Left lung (tissue), 10 donors: ENCODE results near the gene ABHD8. TPM values are rescaled to one million over a fixed set of nuclear protein-coding genes. Genes with fewer than 3 reads are reported as not detected.

Experiments
- ATAC-seq: fragments of 200-7000 bp; cut with Tn5 transposase; one replicate; pipeline ENCODE4 v1.9.1; 2020; ENCODE audit warnings: moderate library complexity
- DNase-seq, 4 donors: peaks; one replicate each; pipeline ENCODE4 v3.0.0-alpha.2; 2013 to 2020
- H3K27ac ChIP-seq, 2 donors: fragments of 200-600 bp; sonication (generic) in 1 of 2; one replicate each; pipeline versions ENCODE4 v1.5.0 to v1.8.0; 2020 to 2021
- H3K27me3 ChIP-seq, 2 donors: fragments of 200-600 bp; sonication (generic) in 1 of 2; one replicate each; pipeline versions ENCODE4 v1.5.0 to v1.8.0; 2020 to 2021
- H3K36me3 ChIP-seq, 2 donors: fragments of 200-600 bp; sonication (generic) in 1 of 2; one replicate each; pipeline versions ENCODE4 v1.5.0 to v1.8.0; 2020 to 2021
- H3K4me1 ChIP-seq, 2 donors: fragments of 200-600 bp; one replicate each; pipeline ENCODE4 v1.8.0; 2021
- H3K4me3 ChIP-seq, 2 donors: fragments of 200-600 bp; sonication (generic) in 1 of 2; one replicate each; pipeline versions ENCODE4 v1.5.0 to v1.8.0; 2020 to 2021; ENCODE audit warnings: mild to moderate bottlenecking in 1 of 2
- H3K9me3 ChIP-seq, 2 donors: fragments of 200-600 bp; sonication (generic) in 1 of 2; one replicate each; pipeline versions ENCODE4 v1.5.0 to v1.8.0; 2020 to 2021
- CTCF ChIP-seq, 2 donors: fragments of 200-600 bp; sonication (generic) in 1 of 2; IDR thresholded peaks; one replicate each; pipeline versions ENCODE4 v1.5.0 to v1.8.0; 2021; ENCODE audit warnings: antibody characterized with exemption in 2 of 2
- intact Hi-C, 2 donors: fragments of 100-400 bp; cut with DNase I; formaldehyde crosslinking; loops; one replicate each; pipeline versions ENCODE4 v1.11.2 to v1.14.2; 2022
- polyA plus RNA-seq, 6 donors: library from polyadenylated mRNA; unstranded; fragments of 120-200 nt; gene quantifications; one replicate each; pipeline ENCODE4 v1.2.1, GENCODE V29; 2013; ENCODE audit not compliant: insufficient read length in 6 of 6
- total RNA-seq, 2 donors: library from RNA; stranded (reverse); fragmentation: NEBNext Ultra II Directional; extraction: Animal tissue kit (Norgen Biotek cat#: 25700); gene quantifications; one replicate each; pipeline ENCODE4 v1.2.1, GENCODE V29; 2021
- donor health status: DM: no; HTN: yes; CAD: no.
- donor health status: DM: no; HTN: no; CAD: no.

Gene ABHD8
- total and polyA plus RNA-seq, 8 donors, result 6.8 to 17.1 (median 10.5) TPM

DNA sequence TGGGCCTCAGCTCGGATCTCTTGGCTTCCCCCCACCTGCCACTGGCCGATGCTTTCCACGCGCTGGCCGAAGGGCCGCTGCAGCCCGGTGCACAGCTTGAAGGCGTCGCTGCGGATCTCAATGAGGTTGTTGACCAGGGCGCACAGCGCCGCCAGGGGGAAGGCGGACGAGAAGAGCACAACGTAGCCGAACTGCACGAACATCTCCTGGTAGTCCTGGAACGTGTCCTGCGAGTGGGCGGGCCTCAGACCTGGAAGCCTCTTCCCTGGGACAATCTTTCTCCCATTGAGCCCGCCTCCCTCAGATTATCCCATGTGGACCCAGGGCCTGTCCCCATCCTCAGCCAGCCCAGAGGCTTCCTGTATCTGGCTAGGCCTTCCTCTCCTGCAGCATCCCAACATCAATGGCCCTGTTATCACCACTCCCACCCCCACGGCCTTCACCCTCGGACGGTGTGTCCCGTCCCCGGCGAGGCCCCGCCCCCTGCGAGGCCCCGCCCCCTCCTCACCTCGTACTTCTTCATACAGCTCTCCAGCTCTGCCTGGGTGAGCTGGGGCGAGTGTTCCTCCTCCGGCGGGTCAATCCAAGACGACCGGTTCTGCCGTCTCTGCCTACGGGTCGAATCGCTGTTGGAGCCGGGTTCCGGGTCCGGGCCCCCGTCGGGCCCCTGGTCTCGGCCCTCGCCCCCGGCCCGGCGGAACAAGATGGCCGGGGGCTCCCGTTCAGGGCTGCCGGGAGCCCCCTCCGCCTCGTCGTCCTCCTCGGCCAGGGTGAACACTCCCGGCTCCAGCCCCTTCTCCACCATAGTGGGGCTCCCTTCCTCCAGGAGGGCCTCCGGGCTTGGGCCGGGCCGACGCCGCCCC, 24.7 kb upstream of the ABHD8 start:
- peaks cover 0 to 34% of the 10 kb centered on the region in 2 donors for H3K4me1 ChIP-seq
- H3K36me3 ChIP-seq, result peaks cover 0 to 15% of the 10 kb centered on the region in 2 donors
- H3K4me3 ChIP-seq, result peak overlapping the region; percentile 17 to 38
- intact Hi-C loops, result no loop called here
- H3K9me3 ChIP-seq, result peaks cover 0 to 2% of the 10 kb centered on the region in 2 donors
- peaks cover 0 to 40% of the 10 kb centered on the region in 2 donors for H3K27me3 ChIP-seq
- peak; percentile 92 for ATAC-seq
- TF ChIP-seq CTCF (IDR thresholded peaks at IDR 0.05), result no peak
- peak in 3 of 4 donors; percentile 60 to 89 (median 81) for DNase-seq
- H3K27ac ChIP-seq, result peak overlapping the region in 1 of 2 donors; percentile 50

DNA sequence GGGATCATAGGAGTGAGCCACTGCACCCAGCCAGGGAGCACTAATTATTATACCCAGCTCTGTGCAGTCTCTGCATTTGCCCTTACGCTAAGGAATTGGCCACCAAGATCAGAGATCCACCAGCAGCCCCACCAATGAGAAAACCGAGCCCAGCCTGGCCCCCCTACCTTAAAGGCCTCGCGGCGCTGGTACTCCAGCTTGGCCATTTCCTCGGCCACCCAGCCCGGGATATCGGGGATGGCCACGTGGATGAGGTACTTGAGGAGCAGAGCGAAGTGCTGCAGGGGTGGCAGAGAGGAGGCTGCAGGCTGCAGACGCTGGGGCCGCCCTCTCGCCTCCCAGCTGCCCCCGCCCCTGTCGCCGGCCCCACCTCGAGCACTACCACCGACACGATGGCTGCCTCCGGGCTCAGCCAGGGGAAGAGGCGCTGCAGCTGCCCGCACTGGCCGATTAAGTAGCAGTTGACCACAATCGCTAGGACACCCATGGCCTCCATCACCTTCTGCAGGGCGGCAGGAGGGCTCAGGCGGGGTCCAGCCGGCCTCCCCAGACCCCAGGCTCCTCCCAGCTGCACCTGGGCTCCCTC, 23.9 kb upstream of the ABHD8 start:
- H3K4me3 ChIP-seq, result no peak overlapping the region
- peaks cover 0 to 33% of the 10 kb centered on the region in 2 donors for H3K4me1 ChIP-seq
- H3K27ac ChIP-seq, result no peak overlapping the region
- peaks cover 0 to 20% of the 10 kb centered on the region in 2 donors for H3K36me3 ChIP-seq
- DNase-seq (no peak), ATAC-seq (no peak)
- TF ChIP-seq CTCF (IDR thresholded peaks at IDR 0.05), result no peak
- no peaks in the 10 kb centered on the region for H3K9me3 ChIP-seq
- peaks cover 0 to 40% of the 10 kb centered on the region in 2 donors for H3K27me3 ChIP-seq
- intact Hi-C loops, result no loop called here

DNA sequence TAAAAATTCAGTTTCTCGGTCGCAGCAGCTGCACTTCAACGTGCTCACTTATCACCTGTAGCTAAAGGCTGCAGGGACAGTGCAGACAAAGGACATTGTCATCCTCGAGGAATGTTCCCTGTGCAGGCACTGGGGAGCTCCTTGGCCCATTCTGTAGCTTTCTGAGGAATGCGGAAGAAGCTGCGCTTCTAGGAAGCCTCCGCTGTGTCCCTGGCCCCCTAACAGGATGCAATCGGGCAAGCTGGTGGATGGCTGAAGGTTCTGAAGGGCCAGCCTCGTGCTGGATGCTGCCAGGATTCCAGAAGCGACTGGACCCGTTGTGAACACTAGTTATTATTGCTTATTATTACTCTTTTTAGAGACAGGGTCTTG, 23.4 kb upstream of the ABHD8 start:
- Histone ChIP-seq H3K36me3 (peaks cover 0 to 26% of the 10 kb centered on the region in 2 donors), H3K9me3 (no peaks in the 10 kb centered on the region), H3K27ac (no peak overlapping the region), H3K27me3 (peaks cover 0 to 40% of the 10 kb centered on the region in 2 donors), H3K4me3 (no peak overlapping the region), H3K4me1 (peaks cover 0 to 33% of the 10 kb centered on the region in 2 donors)
- intact Hi-C loops, result no loop called here
- ATAC-seq (no peak), DNase-seq (no peak)
- no peak for TF ChIP-seq CTCF (IDR thresholded peaks at IDR 0.05)

GRCh38 chr19:17325881-17326594, 22.8 kb upstream of the ABHD8 start:
- Histone ChIP-seq H3K4me1 (peaks cover 0 to 33% of the 10 kb centered on the region in 2 donors), H3K4me3 (no peak overlapping the region), H3K9me3 (no peaks in the 10 kb centered on the region), H3K36me3 (peaks cover 0 to 31% of the 10 kb centered on the region in 2 donors), H3K27me3 (peaks cover 0 to 37% of the 10 kb centered on the region in 2 donors), H3K27ac (no peak overlapping the region)
- DNase-seq (no peak), ATAC-seq (no peak)
- no peak for TF ChIP-seq CTCF (IDR thresholded peaks at IDR 0.05)
- intact Hi-C loops, result no loop called here

DNA sequence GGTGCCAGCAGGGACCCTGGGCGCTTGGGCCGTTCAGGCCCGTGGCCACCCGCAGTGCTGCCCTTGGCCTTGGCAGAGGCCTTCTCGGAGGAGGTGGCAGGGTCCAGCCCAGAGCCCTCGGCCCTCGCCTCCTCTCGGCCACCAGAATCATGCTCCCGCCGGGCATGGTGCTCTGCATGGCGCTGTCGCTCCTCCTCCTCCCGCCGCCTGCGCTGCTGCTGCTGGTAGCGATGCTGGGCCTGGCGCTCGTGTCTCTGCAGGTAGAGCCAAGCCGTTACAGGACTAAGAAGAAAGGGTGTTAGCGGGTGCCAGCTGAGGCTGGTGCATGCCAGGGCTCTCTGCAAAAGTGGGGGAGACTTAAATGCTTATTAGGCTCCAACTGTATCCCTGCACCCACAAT, 21.9 kb upstream of the ABHD8 start:
- intact Hi-C loops, result no loop called here
- no peak overlapping the region for H3K27ac ChIP-seq
- H3K36me3 ChIP-seq, result peaks cover 0 to 35% of the 10 kb centered on the region in 2 donors
- no peak for DNase-seq
- no peak for ATAC-seq
- no peak for TF ChIP-seq CTCF (IDR thresholded peaks at IDR 0.05)
- H3K9me3 ChIP-seq, result no peaks in the 10 kb centered on the region
- peaks cover 0 to 33% of the 10 kb centered on the region in 2 donors for H3K4me1 ChIP-seq
- no peak overlapping the region for H3K4me3 ChIP-seq
- peaks cover 0 to 28% of the 10 kb centered on the region in 2 donors for H3K27me3 ChIP-seq
